ENCODE measurements around the gene ZNF101.

GRCh38 chr19:19654441-19654840 is 14.2 kb upstream of the ZNF101 start:
- TF ChIP-seq, protein P1, sequence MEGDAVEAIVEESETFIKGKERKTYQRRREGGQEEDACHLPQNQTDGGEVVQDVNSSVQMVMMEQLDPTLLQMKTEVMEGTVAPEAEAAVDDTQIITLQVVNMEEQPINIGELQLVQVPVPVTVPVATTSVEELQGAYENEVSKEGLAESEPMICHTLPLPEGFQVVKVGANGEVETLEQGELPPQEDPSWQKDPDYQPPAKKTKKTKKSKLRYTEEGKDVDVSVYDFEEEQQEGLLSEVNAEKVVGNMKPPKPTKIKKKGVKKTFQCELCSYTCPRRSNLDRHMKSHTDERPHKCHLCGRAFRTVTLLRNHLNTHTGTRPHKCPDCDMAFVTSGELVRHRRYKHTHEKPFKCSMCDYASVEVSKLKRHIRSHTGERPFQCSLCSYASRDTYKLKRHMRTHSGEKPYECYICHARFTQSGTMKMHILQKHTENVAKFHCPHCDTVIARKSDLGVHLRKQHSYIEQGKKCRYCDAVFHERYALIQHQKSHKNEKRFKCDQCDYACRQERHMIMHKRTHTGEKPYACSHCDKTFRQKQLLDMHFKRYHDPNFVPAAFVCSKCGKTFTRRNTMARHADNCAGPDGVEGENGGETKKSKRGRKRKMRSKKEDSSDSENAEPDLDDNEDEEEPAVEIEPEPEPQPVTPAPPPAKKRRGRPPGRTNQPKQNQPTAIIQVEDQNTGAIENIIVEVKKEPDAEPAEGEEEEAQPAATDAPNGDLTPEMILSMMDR (IDR thresholded peaks at IDR 0.05) = no peak
- TF ChIP-seq POLR2A (IDR thresholded peaks at IDR 0.05) = no peak
